ENCODE data around the gene SMURF2. TPM values are rescaled to one million over a fixed set of nuclear protein-coding genes. Genes with fewer than 3 reads are reported as not detected.

Gene SMURF2
- total RNA-seq, 1 experiment from 2014 or later, result 57.6 TPM

GRCh38 chr17:64634218-64634617 is 27.9 kb downstream of the SMURF2 start:
- BruUV-seq (replicated peaks), result no TSS peak
- Histone ChIP-seq H3K27me3 (ENCODE audit: insufficient read depth, low read depth) (no peaks in the 10 kb centered on the region), H3K9me2 (ENCODE audit: insufficient read depth) (no peaks in the 10 kb centered on the region), H3K9me3 (ENCODE audit: insufficient read depth, low read depth) (no peaks in the 10 kb centered on the region), H3K27ac (peak overlapping the region; percentile 20), H3K79me2 (ENCODE audit: low read depth) (peaks cover 98% of the 10 kb centered on the region), H2AFZ (no peak overlapping the region), H3K4me1 (replicated peaks; ENCODE audit: insufficient read depth) (peaks cover 51% of the 10 kb centered on the region), H4K20me1 (ENCODE audit: insufficient read depth) (peaks cover 47% of the 10 kb centered on the region), H3F3A (ENCODE audit: insufficient read depth, low read depth) (peaks cover 79% of the 10 kb centered on the region), H3K36me3 (ENCODE audit: low read depth) (peaks cover 9% of the 10 kb centered on the region; the same call in 1 of the 2 replicates), H3K4me2 (no peak overlapping the region), H3K4me3 (no peak overlapping the region)
- intact Hi-C loops (cut with micrococcal nuclease; ENCODE audit: unreplicated experiment), result no loop called here
- CTCF ChIA-PET, result interaction anchor here (0.7 kb wide), 1 partner anchor 16 kb away, joined by 7 read pairs; no protein-coding TSS in a partner anchor
- DNase-seq, result no peak
- POLR2A ChIA-PET (ENCODE audit: unreplicated experiment), result no interaction called here
- TF ChIP-seq, protein P1, sequence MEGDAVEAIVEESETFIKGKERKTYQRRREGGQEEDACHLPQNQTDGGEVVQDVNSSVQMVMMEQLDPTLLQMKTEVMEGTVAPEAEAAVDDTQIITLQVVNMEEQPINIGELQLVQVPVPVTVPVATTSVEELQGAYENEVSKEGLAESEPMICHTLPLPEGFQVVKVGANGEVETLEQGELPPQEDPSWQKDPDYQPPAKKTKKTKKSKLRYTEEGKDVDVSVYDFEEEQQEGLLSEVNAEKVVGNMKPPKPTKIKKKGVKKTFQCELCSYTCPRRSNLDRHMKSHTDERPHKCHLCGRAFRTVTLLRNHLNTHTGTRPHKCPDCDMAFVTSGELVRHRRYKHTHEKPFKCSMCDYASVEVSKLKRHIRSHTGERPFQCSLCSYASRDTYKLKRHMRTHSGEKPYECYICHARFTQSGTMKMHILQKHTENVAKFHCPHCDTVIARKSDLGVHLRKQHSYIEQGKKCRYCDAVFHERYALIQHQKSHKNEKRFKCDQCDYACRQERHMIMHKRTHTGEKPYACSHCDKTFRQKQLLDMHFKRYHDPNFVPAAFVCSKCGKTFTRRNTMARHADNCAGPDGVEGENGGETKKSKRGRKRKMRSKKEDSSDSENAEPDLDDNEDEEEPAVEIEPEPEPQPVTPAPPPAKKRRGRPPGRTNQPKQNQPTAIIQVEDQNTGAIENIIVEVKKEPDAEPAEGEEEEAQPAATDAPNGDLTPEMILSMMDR (conservative IDR thresholded peaks at IDR 0.05), result no peak
- no peak for TF ChIP-seq EZH2 (IDR thresholded peaks at IDR 0.05; ENCODE audit: low read depth)

DNA sequence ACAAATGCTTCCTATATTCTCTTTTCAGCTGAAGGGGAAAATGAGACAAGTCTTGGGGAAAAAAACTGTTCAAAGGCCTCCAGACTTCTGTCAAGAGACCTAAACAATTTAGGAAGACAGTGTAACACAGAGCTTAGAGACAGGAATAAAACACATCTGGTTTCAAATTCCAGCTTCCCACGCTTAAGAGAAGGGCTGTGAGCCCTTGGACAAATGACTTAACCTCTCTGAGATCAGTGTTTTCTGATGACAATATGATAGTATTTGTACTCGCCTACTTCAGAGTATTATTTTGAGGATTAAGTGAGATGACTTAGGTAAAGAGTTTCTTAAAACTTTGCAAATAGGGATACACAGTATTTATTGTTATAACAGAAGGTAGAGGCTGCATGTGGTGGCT is 29.5 kb downstream of the SMURF2 start:
- ChIA-PET CTCF (interaction anchor here (0.6 kb wide), 1 partner anchor 14 kb away, joined by 11 read pairs; no protein-coding TSS in a partner anchor), POLR2A (ENCODE audit: unreplicated experiment) (no interaction called here)
- Histone ChIP-seq H3K36me3 (ENCODE audit: low read depth) (no peaks in the 10 kb centered on the region; the same call in none of the 2 replicates), H3K4me2 (no peak overlapping the region), H3K27ac (peak overlapping the region; percentile 35), H3K4me3 (no peak overlapping the region), H3K4me1 (replicated peaks; ENCODE audit: insufficient read depth) (peaks cover 56% of the 10 kb centered on the region), H3K9me3 (ENCODE audit: insufficient read depth, low read depth) (no peaks in the 10 kb centered on the region), H3K9me2 (ENCODE audit: insufficient read depth) (no peaks in the 10 kb centered on the region), H3F3A (ENCODE audit: insufficient read depth, low read depth) (peaks cover 78% of the 10 kb centered on the region), H4K20me1 (ENCODE audit: insufficient read depth) (peaks cover 46% of the 10 kb centered on the region), H3K79me2 (ENCODE audit: low read depth) (peaks cover 98% of the 10 kb centered on the region), H3K27me3 (ENCODE audit: insufficient read depth, low read depth) (no peaks in the 10 kb centered on the region), H2AFZ (no peak overlapping the region)
- TF ChIP-seq EZH2 (IDR thresholded peaks at IDR 0.05; ENCODE audit: low read depth), result no peak
- TF ChIP-seq, protein P1 (conservative IDR thresholded peaks at IDR 0.05), result no peak
- DNase-seq, result no peak
- no TSS peak for BruUV-seq (replicated peaks)
- intact Hi-C loops (cut with micrococcal nuclease; ENCODE audit: unreplicated experiment), result no loop called here

- Histone ChIP-seq H2AFZ (no peak overlapping the region), H3K27me3 (ENCODE audit: insufficient read depth, low read depth) (no peaks in the 10 kb centered on the region), H3K79me2 (ENCODE audit: low read depth) (peaks cover 98% of the 10 kb centered on the region), H3K27ac (peak overlapping the region; percentile 35), H3K4me2 (no peak overlapping the region), H3K4me1 (replicated peaks; ENCODE audit: insufficient read depth) (peaks cover 56% of the 10 kb centered on the region), H4K20me1 (ENCODE audit: insufficient read depth) (peaks cover 49% of the 10 kb centered on the region), H3K9me3 (ENCODE audit: insufficient read depth, low read depth) (no peaks in the 10 kb centered on the region), H3F3A (ENCODE audit: insufficient read depth, low read depth) (peaks cover 79% of the 10 kb centered on the region), H3K9me2 (ENCODE audit: insufficient read depth) (no peaks in the 10 kb centered on the region), H3K4me3 (no peak overlapping the region), H3K36me3 (ENCODE audit: low read depth) (no peaks in the 10 kb centered on the region; the same call in none of the 2 replicates)
- TF ChIP-seq, protein P1 (conservative IDR thresholded peaks at IDR 0.05), result no peak
- no peak for TF ChIP-seq EZH2 (IDR thresholded peaks at IDR 0.05; ENCODE audit: low read depth)
- CTCF ChIA-PET, result interaction anchor here (0.6 kb wide), 1 partner anchor 13 kb away, joined by 11 read pairs; no protein-coding TSS in a partner anchor
- intact Hi-C loops (cut with micrococcal nuclease; ENCODE audit: unreplicated experiment), result no loop called here
- no peak for DNase-seq
- BruUV-seq (replicated peaks), result no TSS peak
- POLR2A ChIA-PET (ENCODE audit: unreplicated experiment), result interaction anchor here (0.5 kb wide), 1 partner anchor 48 kb away, joined by 15 read pairs; no protein-coding TSS in a partner anchor
Measured at GRCh38 chr17:64632194-64632593, 29.9 kb downstream of the SMURF2 start.

Measured in PC-9 (cell line).